B cell (primary cell): Measurements from ENCODE around the gene KRTAP10-1. TPM values are rescaled to one million over a fixed set of nuclear protein-coding genes. Genes with fewer than 3 reads are reported as not detected.

ENCODE experiments used
- ATAC-seq: fragments of 200-7000 bp; cut with Tn5 transposase; one replicate; pipeline ENCODE4 v1.10.0; 2021; ENCODE audit warnings: low read depth, mild to moderate bottlenecking, moderate number of reproducible peaks, moderate library complexity
- CTCF ChIA-PET: fragments of 350-600 bp; sonication (Branson Sonifier 250); formaldehyde crosslinking; loops from one replicate; lab custom pipeline; 2021; ENCODE audit warnings: antibody characterized with exemption, inconsistent platforms; lab: Charles Lee
- POLR2A ChIA-PET: fragments of 350-600 bp; sonication (Branson Sonifier 250); formaldehyde crosslinking; loops from one replicate; lab custom pipeline; 2021; ENCODE audit warnings: antibody characterized with exemption; lab: Charles Lee
- DNase-seq: peaks from one replicate; pipeline ENCODE4 v3.0.0; 2013
- H2AFZ ChIP-seq: 2 replicates; pipeline ENCODE4 v1.6.1; 2012; ENCODE audit warnings: mild to moderate bottlenecking, low read depth, low read length; ENCODE audit not compliant: insufficient read depth, poor library complexity, severe bottlenecking
- H3K27ac ChIP-seq, 2 donors: 1 replicate in 1 of 2; 2 replicates in 1 of 2; pipeline ENCODE4 v1.5.1; 2012 to 2013; ENCODE audit warnings: low read length in 2 of 2, mild to moderate bottlenecking in 2 of 2, moderate library complexity in 1 of 2
- H3K27me3 ChIP-seq, 4 experiments: fragments of 200-600 bp in 1 of 4; sonication (generic) in 1 of 4; replicated peaks in 1 of 4; 1 replicate in 2 of 4; 2 replicates in 2 of 4; pipeline versions ENCODE4 v1.6.1 to v1.7.0; 2013 to 2016; ENCODE audit warnings: low read length in 3 of 4, mild to moderate bottlenecking in 2 of 4, mixed read lengths in 1 of 4, moderate library complexity in 1 of 4; ENCODE audit not compliant: insufficient read depth in 4 of 4, control insufficient read depth in 3 of 4; ENCODE audit errors: control extremely low read depth in 1 of 4
- H3K36me3 ChIP-seq, 2 experiments: replicated peaks in 1 of 2; 1 replicate in 1 of 2; 2 replicates in 1 of 2; pipeline versions ENCODE4 v1.6.1 to v1.7.1; 2013; ENCODE audit warnings: low read length in 1 of 2; ENCODE audit not compliant: insufficient read depth in 2 of 2, control insufficient read depth in 1 of 2; ENCODE audit errors: control extremely low read depth in 1 of 2, extremely low read depth in 1 of 2
- H3K4me1 ChIP-seq, 2 donors: fragments of 200-600 bp in 1 of 2; sonication (generic) in 1 of 2; 1 replicate in 1 of 2; 2 replicates in 1 of 2; pipeline versions ENCODE4 v1.5.1 to v1.6.1; 2013 to 2017; ENCODE audit warnings: low read length in 2 of 2; ENCODE audit not compliant: control insufficient read depth in 2 of 2, insufficient read depth in 2 of 2
- H3K4me2 ChIP-seq: replicated peaks from 2 replicates; pipeline ENCODE3; 2012; ENCODE audit warnings: mild to moderate bottlenecking, low read depth, low read length; ENCODE audit not compliant: poor library complexity, severe bottlenecking
- H3K4me3 ChIP-seq, 5 experiments: fragments of 200-600 bp in 1 of 5; sonication (generic) in 1 of 5; 1 replicate in 3 of 5; 2 replicates in 2 of 5; pipeline versions ENCODE4 v1.5.1 to v1.7.0; 2011 to 2016; ENCODE audit warnings: low read length in 4 of 5, mild to moderate bottlenecking in 4 of 5, low read depth in 2 of 5, control low read depth in 1 of 5, moderate library complexity in 1 of 5; ENCODE audit not compliant: insufficient read depth in 1 of 5; ENCODE audit errors: control extremely low read depth in 1 of 5, extremely low read depth in 1 of 5
- H3K79me2 ChIP-seq: fragments of 200-600 bp; sonication (generic); one replicate; pipeline ENCODE4 v1.6.0; 2016; ENCODE audit warnings: low read length; ENCODE audit not compliant: control insufficient read depth, insufficient read depth
- H3K9ac ChIP-seq: fragments of 200-600 bp; sonication (generic); 2 replicates; pipeline ENCODE4 v1.6.1; 2017; ENCODE audit warnings: mild to moderate bottlenecking, low read length, moderate library complexity
- H3K9me3 ChIP-seq, 3 donors: one replicate each; pipeline versions ENCODE4 v1.6.1 to v1.7.1; 2013; ENCODE audit warnings: low read length in 2 of 3; ENCODE audit not compliant: control insufficient read depth in 2 of 3, insufficient read depth in 1 of 3; ENCODE audit errors: control extremely low read depth in 1 of 3
- H4K20me1 ChIP-seq: 2 replicates; pipeline ENCODE4 v1.6.0; 2012; ENCODE audit warnings: mild to moderate bottlenecking, low read length; ENCODE audit not compliant: insufficient read depth, control insufficient read depth, poor library complexity, severe bottlenecking
- H3K27ac Mint-ChIP-seq: one replicate; pipeline ENCODE4 v1.8.0; 2021; ENCODE audit warnings: mixed read lengths
- H3K27me3 Mint-ChIP-seq: one replicate; pipeline ENCODE4 v1.8.0; 2021; ENCODE audit warnings: mixed read lengths
- H3K4me1 Mint-ChIP-seq: one replicate; pipeline ENCODE4 v1.8.0; 2021; ENCODE audit warnings: mixed read lengths
- H3K4me3 Mint-ChIP-seq: one replicate; pipeline ENCODE4 v1.8.0; 2021; ENCODE audit warnings: mixed read lengths
- H3K9me3 Mint-ChIP-seq: one replicate; pipeline ENCODE4 v1.8.0; 2022; ENCODE audit warnings: mixed read lengths; ENCODE audit not compliant: insufficient read depth
- EZH2 ChIP-seq: IDR thresholded peaks from 2 replicates; pipeline ENCODE4 v1.6.1; 2012; ENCODE audit warnings: borderline replicate concordance, low read depth, mild to moderate bottlenecking, moderate library complexity, low read length; ENCODE audit not compliant: insufficient read depth, poor library complexity, severe bottlenecking
- WGBS: methylation state at CpG from one replicate; pipeline ENCODE4 v1.1.5; 2013; ENCODE audit warnings: missing lambda C conversion rate; ENCODE audit not compliant: insufficient coverage; 5-methylcytosine and 5-hydroxymethylcytosine counted together
- intact Hi-C: fragments of 100-400 bp; cut with micrococcal nuclease; formaldehyde crosslinking; loops from one replicate; pipeline ENCODE4 v1.10.0; 2022
- polyA plus RNA-seq: library from polyadenylated mRNA; depleted of rRNA; stranded (reverse); fragments of >200 nt; gene quantifications from 2 replicates; pipeline ENCODE4 v1.2.3, GENCODE V29; 2012
- total RNA-seq, 2 donors: library from RNA; stranded (reverse); fragments of 120-200 nt in 1 of 2; gene quantifications; 1 replicate in 1 of 2; 2 replicates in 1 of 2; pipeline versions ENCODE4 v1.2.3 to v1.2.4, GENCODE V29; 2013 to 2022
- TF ChIP-seq, protein P1 (sequence below): fragments of 200-600 bp; IDR thresholded peaks from one replicate; pipeline ENCODE4 v1.8.0; 2022; ENCODE audit warnings: antibody characterized with exemption, mild to moderate bottlenecking

The KRTAP10-1 gene
- total and polyA plus RNA-seq, 2 donors (not counting 1 experiment from before 2014, with no cell fraction given): not detected

DNA sequence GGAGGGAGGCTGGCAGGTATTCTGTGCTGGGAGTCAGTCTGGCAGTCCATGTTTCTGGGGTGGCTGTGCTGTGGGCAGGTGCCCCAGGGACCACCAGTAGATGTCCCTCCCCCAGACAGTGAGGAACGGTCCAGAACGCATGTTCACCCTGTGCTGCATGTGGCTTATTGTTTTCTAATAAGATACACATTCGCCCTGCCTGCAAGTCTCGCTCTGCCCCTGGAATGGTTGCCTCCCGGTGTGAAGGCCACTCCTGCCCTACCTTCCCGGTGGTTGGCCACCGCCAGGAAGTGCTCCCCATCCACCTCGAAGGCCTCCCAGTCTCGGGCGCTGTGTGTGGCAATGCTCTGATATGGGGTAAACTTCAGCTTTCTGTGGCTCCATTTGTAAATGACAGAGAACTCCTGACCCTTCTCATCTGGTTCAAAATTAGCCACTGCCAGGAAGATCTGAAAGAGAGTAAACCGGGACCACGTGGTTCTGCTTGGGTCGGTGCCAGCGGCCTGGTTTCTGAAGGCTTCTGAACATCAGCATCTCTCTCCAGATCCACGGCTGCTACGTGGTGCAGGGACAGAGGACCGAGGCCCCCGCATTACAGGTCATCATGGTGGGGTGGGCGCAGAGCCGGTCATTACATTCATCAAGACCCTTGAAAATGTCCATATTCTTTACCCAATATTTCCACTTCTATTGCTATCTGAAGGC is 14.5 kb downstream of the KRTAP10-1 start:
- Histone ChIP-seq H3K4me3 (no peak overlapping the region), H3K27me3 (peaks cover 0 to 3% (median 0%) of the 10 kb centered on the region in 4 experiments), H4K20me1 (no peaks in the 10 kb centered on the region), H3K9ac (no peak overlapping the region), H3K4me2 (no peak overlapping the region), H3K27ac (no peak overlapping the region), H3K4me1 (no peaks in the 10 kb centered on the region), H3K9me3 (no peaks in the 10 kb centered on the region), H2AFZ (no peak overlapping the region), H3K79me2 (no peaks in the 10 kb centered on the region), H3K36me3 (no peaks in the 10 kb centered on the region)
- TF ChIP-seq, protein P1, sequence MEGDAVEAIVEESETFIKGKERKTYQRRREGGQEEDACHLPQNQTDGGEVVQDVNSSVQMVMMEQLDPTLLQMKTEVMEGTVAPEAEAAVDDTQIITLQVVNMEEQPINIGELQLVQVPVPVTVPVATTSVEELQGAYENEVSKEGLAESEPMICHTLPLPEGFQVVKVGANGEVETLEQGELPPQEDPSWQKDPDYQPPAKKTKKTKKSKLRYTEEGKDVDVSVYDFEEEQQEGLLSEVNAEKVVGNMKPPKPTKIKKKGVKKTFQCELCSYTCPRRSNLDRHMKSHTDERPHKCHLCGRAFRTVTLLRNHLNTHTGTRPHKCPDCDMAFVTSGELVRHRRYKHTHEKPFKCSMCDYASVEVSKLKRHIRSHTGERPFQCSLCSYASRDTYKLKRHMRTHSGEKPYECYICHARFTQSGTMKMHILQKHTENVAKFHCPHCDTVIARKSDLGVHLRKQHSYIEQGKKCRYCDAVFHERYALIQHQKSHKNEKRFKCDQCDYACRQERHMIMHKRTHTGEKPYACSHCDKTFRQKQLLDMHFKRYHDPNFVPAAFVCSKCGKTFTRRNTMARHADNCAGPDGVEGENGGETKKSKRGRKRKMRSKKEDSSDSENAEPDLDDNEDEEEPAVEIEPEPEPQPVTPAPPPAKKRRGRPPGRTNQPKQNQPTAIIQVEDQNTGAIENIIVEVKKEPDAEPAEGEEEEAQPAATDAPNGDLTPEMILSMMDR: no peak
- no peak for TF ChIP-seq EZH2
- ChIA-PET CTCF (no interaction called here), POLR2A (no interaction called here)
- 92% methylated on average over 20 of the region's 20 CpGs for WGBS
- H3K4me1 Mint-ChIP-seq: no peaks in the 10 kb centered on the region
- intact Hi-C loops: no loop called here
- H3K27me3 Mint-ChIP-seq: peaks cover 7% of the 10 kb centered on the region
- no peak overlapping the region for H3K4me3 Mint-ChIP-seq
- no peak overlapping the region for H3K27ac Mint-ChIP-seq
- ATAC-seq: no peak
- no peak for DNase-seq
- H3K9me3 Mint-ChIP-seq: no peaks in the 10 kb centered on the region
